KMS-11 (cell line): ENCODE measurements around the gene S1PR5.

Experiments used
- H2AFZ ChIP-seq: fragments of 200-600 bp; sonication (generic); 2 replicates; pipeline ENCODE4 v1.6.1; 2016; ENCODE audit warnings: antibody characterized with exemption, mixed run types, low read depth
- H3K27ac ChIP-seq: fragments of 200-600 bp; sonication (generic); 2 replicates; pipeline ENCODE4 v1.6.1; 2016; ENCODE audit warnings: mild to moderate bottlenecking, mixed run types
- H3K27me3 ChIP-seq: fragments of 200-600 bp; sonication (generic); 2 replicates; pipeline ENCODE4 v1.6.1; 2017; ENCODE audit warnings: mild to moderate bottlenecking, low read depth, mixed run types, moderate library complexity; ENCODE audit not compliant: insufficient read depth
- H3K36me3 ChIP-seq: fragments of 200-600 bp; sonication (generic); 2 replicates; pipeline ENCODE4 v1.6.1; 2017; ENCODE audit warnings: mild to moderate bottlenecking, mixed run types; ENCODE audit not compliant: insufficient read depth
- H3K4me1 ChIP-seq: fragments of 200-600 bp; sonication (generic); 2 replicates; pipeline ENCODE4 v1.6.1; 2016; ENCODE audit warnings: mild to moderate bottlenecking, low read depth, mixed run types; ENCODE audit not compliant: poor library complexity, severe bottlenecking
- H3K4me2 ChIP-seq: fragments of 200-600 bp; sonication (generic); 2 replicates; pipeline ENCODE4 v1.7.0; 2016; ENCODE audit warnings: mild to moderate bottlenecking, mixed run types
- H3K4me3 ChIP-seq: fragments of 200-600 bp; sonication (generic); IDR thresholded peaks from 2 replicates; pipeline ENCODE4 v1.6.1; 2017; ENCODE audit warnings: low read depth, low read length, mixed read lengths; ENCODE audit not compliant: insufficient read depth
- H3K79me2 ChIP-seq: fragments of 200-600 bp; sonication (generic); 2 replicates; pipeline ENCODE4 v1.6.1; 2016; ENCODE audit warnings: low read depth, mixed run types; ENCODE audit not compliant: insufficient read depth
- H3K9ac ChIP-seq: fragments of 200-600 bp; sonication (generic); 2 replicates; pipeline ENCODE4 v1.6.1; 2016; ENCODE audit warnings: mild to moderate bottlenecking, mixed run types
- H4K20me1 ChIP-seq: fragments of 200-600 bp; sonication (generic); 2 replicates; pipeline ENCODE4 v1.6.1; 2016; ENCODE audit warnings: mild to moderate bottlenecking, mixed run types; ENCODE audit not compliant: insufficient read depth
- TF ChIP-seq, protein P1 (sequence below): fragments of 200-600 bp; sonication (generic); conservative IDR thresholded peaks from 2 replicates; pipeline ENCODE4 v1.6.1; 2017; ENCODE audit warnings: low read depth, mild to moderate bottlenecking, antibody characterized with exemption, low read length, moderate library complexity, mixed read lengths

Gene S1PR5

GRCh38 chr19:10555610-10555973 is 38.3 kb upstream of the S1PR5 start:
- peaks cover 6% of the 10 kb centered on the region for H3K4me1 ChIP-seq
- no peak overlapping the region for H3K4me3 ChIP-seq
- no peak overlapping the region for H2AFZ ChIP-seq
- H3K36me3 ChIP-seq: peaks cover 5% of the 10 kb centered on the region; the same call in 1 of the 2 replicates
- H3K27me3 ChIP-seq: no peaks in the 10 kb centered on the region
- TF ChIP-seq, protein P1, sequence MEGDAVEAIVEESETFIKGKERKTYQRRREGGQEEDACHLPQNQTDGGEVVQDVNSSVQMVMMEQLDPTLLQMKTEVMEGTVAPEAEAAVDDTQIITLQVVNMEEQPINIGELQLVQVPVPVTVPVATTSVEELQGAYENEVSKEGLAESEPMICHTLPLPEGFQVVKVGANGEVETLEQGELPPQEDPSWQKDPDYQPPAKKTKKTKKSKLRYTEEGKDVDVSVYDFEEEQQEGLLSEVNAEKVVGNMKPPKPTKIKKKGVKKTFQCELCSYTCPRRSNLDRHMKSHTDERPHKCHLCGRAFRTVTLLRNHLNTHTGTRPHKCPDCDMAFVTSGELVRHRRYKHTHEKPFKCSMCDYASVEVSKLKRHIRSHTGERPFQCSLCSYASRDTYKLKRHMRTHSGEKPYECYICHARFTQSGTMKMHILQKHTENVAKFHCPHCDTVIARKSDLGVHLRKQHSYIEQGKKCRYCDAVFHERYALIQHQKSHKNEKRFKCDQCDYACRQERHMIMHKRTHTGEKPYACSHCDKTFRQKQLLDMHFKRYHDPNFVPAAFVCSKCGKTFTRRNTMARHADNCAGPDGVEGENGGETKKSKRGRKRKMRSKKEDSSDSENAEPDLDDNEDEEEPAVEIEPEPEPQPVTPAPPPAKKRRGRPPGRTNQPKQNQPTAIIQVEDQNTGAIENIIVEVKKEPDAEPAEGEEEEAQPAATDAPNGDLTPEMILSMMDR: no peak
- H3K27ac ChIP-seq: no peak overlapping the region
- no peak overlapping the region for H3K9ac ChIP-seq
- no peaks in the 10 kb centered on the region for H4K20me1 ChIP-seq
- H3K4me2 ChIP-seq: no peak overlapping the region
- no peaks in the 10 kb centered on the region for H3K79me2 ChIP-seq

- Histone ChIP-seq H4K20me1 (no peaks in the 10 kb centered on the region), H3K27ac (no peak overlapping the region), H3K4me2 (no peak overlapping the region), H2AFZ (no peak overlapping the region), H3K36me3 (peaks cover 5% of the 10 kb centered on the region; the same call in 1 of the 2 replicates), H3K9ac (no peak overlapping the region), H3K4me3 (no peak overlapping the region), H3K79me2 (no peaks in the 10 kb centered on the region), H3K4me1 (peaks cover 6% of the 10 kb centered on the region), H3K27me3 (no peaks in the 10 kb centered on the region)
- TF ChIP-seq, protein P1: no peak
These were observed 37.7 kb upstream of the S1PR5 start for GRCh38 chr19:10554760-10555609.

DNA sequence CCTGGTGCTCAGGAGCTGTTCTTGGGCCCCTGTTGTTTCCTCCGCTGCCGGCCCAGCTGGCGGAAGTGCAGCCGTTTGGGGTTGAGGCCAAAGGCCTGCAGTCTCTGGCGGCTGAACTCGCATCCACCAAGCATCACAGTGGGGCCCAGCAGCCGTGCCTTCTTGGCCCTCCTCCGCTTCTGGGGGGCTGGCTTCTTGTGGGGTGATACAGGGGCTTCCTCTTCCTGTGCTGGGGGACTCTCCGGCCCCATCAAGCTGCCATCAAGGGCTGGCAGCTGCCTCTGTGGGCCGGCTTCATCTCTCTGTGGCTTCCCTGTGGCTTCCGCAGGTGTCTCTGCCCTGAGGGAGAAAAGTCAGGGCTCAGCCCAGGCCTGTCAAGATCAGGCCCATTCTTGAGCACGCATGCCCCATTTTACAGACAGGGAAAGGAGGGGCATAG is 36.7 kb upstream of the S1PR5 start:
- H3K4me2 ChIP-seq: no peak overlapping the region
- no peaks in the 10 kb centered on the region for H3K27me3 ChIP-seq
- no peak overlapping the region for H3K27ac ChIP-seq
- no peaks in the 10 kb centered on the region for H3K79me2 ChIP-seq
- TF ChIP-seq, protein P1: no peak
- no peak overlapping the region for H2AFZ ChIP-seq
- H3K36me3 ChIP-seq: peaks cover 5% of the 10 kb centered on the region; the same call in 1 of the 2 replicates
- H3K9ac ChIP-seq: no peak overlapping the region
- H4K20me1 ChIP-seq: no peaks in the 10 kb centered on the region
- H3K4me1 ChIP-seq: peaks cover 6% of the 10 kb centered on the region
- H3K4me3 ChIP-seq: no peak overlapping the region

- Histone ChIP-seq H3K4me1 (peaks cover 6% of the 10 kb centered on the region), H3K36me3 (peaks cover 5% of the 10 kb centered on the region; the same call in 1 of the 2 replicates), H3K4me3 (no peak overlapping the region), H3K4me2 (no peak overlapping the region), H3K79me2 (no peaks in the 10 kb centered on the region), H2AFZ (no peak overlapping the region), H4K20me1 (no peaks in the 10 kb centered on the region), H3K27ac (no peak overlapping the region), H3K9ac (no peak overlapping the region), H3K27me3 (no peaks in the 10 kb centered on the region)
- TF ChIP-seq, protein P1: no peak
These were observed 35.9 kb upstream of the S1PR5 start for GRCh38 chr19:10553087-10553667.
